SK-N-SH (cell line): ENCODE data around the gene KDM2A. TPM values are rescaled to one million over a fixed set of nuclear protein-coding genes. Genes with fewer than 3 reads are reported as not detected.
A peak's percentile ranks its signal among the peaks of the same experiment; 100 is the strongest.
"Not testable (repeated sequence)": the region's sequence is repeated elsewhere in the genome, so short reads cannot be mapped to it uniquely, and the experiment has no call there.

Source experiments
- CTCF ChIA-PET: fragments of 300-600, 350-600 bp; formaldehyde crosslinking; extraction: SDS; loops from one replicate; lab custom pipeline; 2021; lab: Yijun Ruan, JAX
- POLR2A ChIA-PET: fragments of 350-600 bp; sonication (Branson Sonifier 250); formaldehyde crosslinking; extraction: SDS; loops from one replicate; lab custom pipeline; 2020; ENCODE audit warnings: antibody characterized with exemption, inconsistent platforms; lab: Yijun Ruan, JAX
- DNase-seq: peaks from one replicate; pipeline ENCODE4 v3.0.0; 2012
- H2AFZ ChIP-seq: fragments of 200-600 bp; sonication (generic); 2 replicates; pipeline ENCODE4 v1.8.1; 2016; ENCODE audit warnings: antibody characterized with exemption, mild to moderate bottlenecking, low read depth
- H3F3A ChIP-seq: fragments of 200-600 bp; sonication (generic); replicated peaks from 2 replicates; pipeline ENCODE3; 2016; ENCODE audit warnings: antibody characterized with exemption, mild to moderate bottlenecking; ENCODE audit not compliant: insufficient read depth
- H3K27ac ChIP-seq, 2 experiments: fragments of 200-500 bp in 1 of 2; fragments of 200-600 bp in 1 of 2; sonication (Bioruptor generic) in 1 of 2; sonication (generic), shearing (Covaris generic) in 1 of 2; 2 replicates each; pipeline versions ENCODE4 v1.5.1 to v1.6.1; 2014 to 2016; ENCODE audit warnings: low read depth in 2 of 2, inconsistent platforms in 1 of 2, low read length in 1 of 2, mild to moderate bottlenecking in 1 of 2, mixed read lengths in 1 of 2
- H3K27me3 ChIP-seq: fragments of 200-600 bp; sonication (generic), shearing (Covaris generic); 2 replicates; pipeline ENCODE4 v1.6.1; 2016; ENCODE audit warnings: mixed run types; ENCODE audit not compliant: insufficient read depth
- H3K36me3 ChIP-seq, 2 experiments: fragments of 200-500 bp in 1 of 2; fragments of 200-600 bp in 1 of 2; sonication (Bioruptor generic) in 1 of 2; sonication (generic) in 1 of 2; replicated peaks in 1 of 2; 2 replicates each; pipeline versions ENCODE3 to v1.5.1; 2014 to 2016; ENCODE audit warnings: low read length in 1 of 2, mild to moderate bottlenecking in 1 of 2; ENCODE audit not compliant: insufficient read depth in 2 of 2, control insufficient read depth in 1 of 2
- H3K4me1 ChIP-seq, 2 experiments: fragments of 200-500 bp in 1 of 2; fragments of 200-600 bp in 1 of 2; sonication (Bioruptor generic) in 1 of 2; sonication (generic), shearing (Covaris generic) in 1 of 2; 2 replicates each; pipeline versions ENCODE4 v1.5.1 to v1.6.1; 2014 to 2016; ENCODE audit warnings: low read depth in 1 of 2, low read length in 1 of 2, mixed run types in 1 of 2; ENCODE audit not compliant: insufficient read depth in 2 of 2, control insufficient read depth in 1 of 2
- H3K4me2 ChIP-seq: fragments of 200-600 bp; sonication (generic), shearing (Covaris generic); 2 replicates; pipeline ENCODE4 v1.6.1; 2017; ENCODE audit warnings: mixed run types
- H3K4me3 ChIP-seq, 2 experiments: fragments of 200-500 bp in 1 of 2; fragments of 200-600 bp in 1 of 2; sonication (Bioruptor generic) in 1 of 2; sonication (generic), shearing (Covaris generic) in 1 of 2; 2 replicates each; pipeline versions ENCODE4 v1.5.1 to v1.8.1; 2014 to 2016; ENCODE audit warnings: low read depth in 2 of 2, inconsistent platforms in 1 of 2, low read length in 1 of 2, mild to moderate bottlenecking in 1 of 2, mixed read lengths in 1 of 2, moderate library complexity in 1 of 2
- H3K79me2 ChIP-seq: fragments of 200-600 bp; sonication (generic); 2 replicates; pipeline ENCODE4 v1.8.1; 2017; ENCODE audit warnings: mild to moderate bottlenecking; ENCODE audit not compliant: insufficient read depth
- H3K9ac ChIP-seq: fragments of 200-600 bp; sonication (generic); 2 replicates; pipeline ENCODE4 v1.6.1; 2017; ENCODE audit warnings: mixed run types
- H3K9me2 ChIP-seq: fragments of 200-600 bp; sonication (generic); 2 replicates; pipeline ENCODE4 v1.6.1; 2017; ENCODE audit warnings: mixed run types
- H3K9me3 ChIP-seq: fragments of 200-600 bp; sonication (generic); 2 replicates; pipeline ENCODE4 v1.6.1; 2017; ENCODE audit warnings: mixed run types, mild to moderate bottlenecking, moderate library complexity
- H4K20me1 ChIP-seq: fragments of 200-600 bp; sonication (generic); 2 replicates; pipeline ENCODE4 v1.6.1; 2017; ENCODE audit warnings: mild to moderate bottlenecking, mixed run types; ENCODE audit not compliant: insufficient read depth
- ELF1 ChIP-seq: IDR thresholded peaks from 2 replicates; pipeline ENCODE4 v1.4.0; 2012
- EP300 ChIP-seq, 2 experiments: IDR thresholded peaks; 2 replicates each; pipeline versions ENCODE4 v1.4.0 to v1.6.1; 2012; ENCODE audit warnings: borderline replicate concordance in 1 of 2, low read depth in 1 of 2, low read length in 1 of 2
- FOSL2 ChIP-seq: IDR thresholded peaks from 2 replicates; pipeline ENCODE4 v1.4.0; 2012; ENCODE audit warnings: low read depth, mild to moderate bottlenecking, moderate library complexity, borderline replicate concordance
- JUND ChIP-seq: IDR thresholded peaks from 2 replicates; pipeline ENCODE4 v1.4.0; 2012
- RAD21 ChIP-seq: IDR thresholded peaks from 2 replicates; pipeline ENCODE4 v1.6.1; 2012; ENCODE audit warnings: mild to moderate bottlenecking, low read length
- RXRA ChIP-seq: IDR thresholded peaks from 2 replicates; pipeline ENCODE4 v1.4.0; 2012; ENCODE audit warnings: low read depth, mild to moderate bottlenecking, borderline replicate concordance
- TEAD4 ChIP-seq: IDR thresholded peaks from 2 replicates; pipeline ENCODE4 v1.4.0; 2012; ENCODE audit warnings: mild to moderate bottlenecking, borderline replicate concordance; ENCODE audit not compliant: insufficient read depth
- WGBS: methylation state at CpG from one replicate; pipeline ENCODE4 v1.1.6; 2017; ENCODE audit warnings: low lambda C conversion rate; 5-methylcytosine and 5-hydroxymethylcytosine counted together
- polyA plus RNA-seq, 3 experiments: library from polyadenylated mRNA; depleted of rRNA; stranded (reverse); fragments of >200 nt; gene quantifications; 2 replicates each; pipeline ENCODE4 v1.2.3, GENCODE V29; 2012
- TF ChIP-seq, protein P1 (sequence below): fragments of 150-350 bp; IDR thresholded peaks from 2 replicates; pipeline ENCODE4 v1.6.1; 2016; ENCODE audit warnings: mild to moderate bottlenecking, low read depth, low read length
- TF ChIP-seq, protein P2 (sequence below): IDR thresholded peaks from 2 replicates; pipeline ENCODE4; 2012
- TF ChIP-seq, protein P3 (sequence below): IDR thresholded peaks from 2 replicates; pipeline ENCODE4 v1.4.0; 2012; ENCODE audit warnings: low read depth, borderline replicate concordance
- TF ChIP-seq, protein P4 (sequence below): fragments of 200-600 bp; sonication (generic); IDR thresholded peaks from 2 replicates; pipeline ENCODE4 v1.6.1; 2017; ENCODE audit warnings: antibody characterized with exemption, mild to moderate bottlenecking, moderate library complexity
- TF ChIP-seq, protein P5 (sequence below): IDR thresholded peaks from 2 replicates; pipeline ENCODE4 v1.4.0; 2012; ENCODE audit warnings: low read depth
- TF ChIP-seq, protein P6 (sequence below): fragments of 150-350 bp; IDR thresholded peaks from 2 replicates; pipeline ENCODE4 v1.6.1; 2017; ENCODE audit warnings: antibody characterized with exemption, low read length, low read depth, borderline replicate concordance

KDM2A gene
- polyA plus RNA-seq, 1 of the 3 experiments (the other 2 are of a cell fraction), result 28.4 TPM

DNA sequence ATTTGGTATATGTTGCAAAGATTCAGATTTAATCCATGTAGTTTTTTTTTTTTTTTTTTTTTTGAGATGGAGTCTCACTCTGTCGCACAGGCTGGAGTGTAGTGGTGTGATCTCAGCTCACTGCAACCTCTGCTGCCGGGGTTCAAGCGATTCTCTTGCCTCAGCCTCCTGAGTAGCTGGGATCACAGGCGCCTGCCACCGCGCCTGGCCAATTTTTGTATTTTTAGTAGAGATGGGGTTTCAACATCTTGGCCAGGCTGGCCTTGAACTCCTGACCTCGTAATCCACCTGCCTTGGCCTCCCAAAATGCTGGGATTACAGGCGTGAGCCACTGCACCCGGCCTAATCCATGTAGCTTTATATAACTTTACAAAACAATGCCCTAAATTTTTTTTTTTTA, 49.8 kb downstream of the KDM2A start:
- Histone ChIP-seq H3K79me2 (peaks cover 87% of the 10 kb centered on the region), H3K4me1 (peaks cover 0 to 17% of the 10 kb centered on the region in 2 experiments; a peak in 2 of 4 replicates), H4K20me1 (peaks cover 17% of the 10 kb centered on the region; the same call in 1 of the 2 replicates), H3K27ac (peak overlapping the region in 1 of 2 experiments; percentile 79; a peak in 1 of 4 replicates), H3F3A (peaks cover 24% of the 10 kb centered on the region), H3K4me2 (peak overlapping the region; percentile 52)
- H3K27me3 ChIP-seq, H3K9me3 ChIP-seq, POLR2A ChIA-PET, H3K36me3 ChIP-seq, H3K4me3 ChIP-seq, H2AFZ ChIP-seq, DNase-seq, H3K9me2 ChIP-seq, H3K9ac ChIP-seq: not testable (repeated sequence)
- WGBS, result 93% methylated on average over 9 of the region's 9 CpGs
- CTCF ChIA-PET, result interaction anchor here (0.8 to 2.7 kb wide), 5 partner anchors 9 to 86 kb away, joined by 3 to 19 read pairs (median 7); partner anchors contain the start of gene KDM2A

DNA sequence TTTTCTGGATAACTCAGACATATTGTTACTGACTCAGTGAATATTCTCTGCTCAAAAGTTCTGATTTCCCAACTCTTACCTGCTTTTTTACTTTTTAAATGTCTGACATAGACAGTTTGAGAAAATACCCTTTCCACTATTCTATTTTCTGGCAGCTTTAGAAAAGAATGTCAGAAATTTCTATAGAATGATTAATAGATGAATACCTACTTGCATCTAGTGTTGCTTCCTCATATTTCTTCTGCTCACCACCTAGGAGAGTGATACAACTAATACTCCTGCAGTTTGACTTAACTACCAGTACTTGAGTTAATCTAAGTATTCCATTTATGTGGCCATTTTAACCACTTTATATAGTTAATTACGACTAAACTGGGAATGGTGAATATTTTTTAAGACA, 55.2 kb downstream of the KDM2A start:
- Histone ChIP-seq H3K4me2 (no peak overlapping the region), H3K79me2 (peaks cover 93% of the 10 kb centered on the region), H3K4me1 (peaks cover 0 to 17% of the 10 kb centered on the region in 2 experiments; a peak in 1 of 4 replicates), H3K27ac (no peak overlapping the region), H3K4me3 (no peak overlapping the region), H3K36me3 (no peaks in the 10 kb centered on the region), H3K9me3 (no peaks in the 10 kb centered on the region), H3F3A (peaks cover 7% of the 10 kb centered on the region), H3K9me2 (no peaks in the 10 kb centered on the region), H3K27me3 (no peaks in the 10 kb centered on the region), H4K20me1 (peaks cover 33% of the 10 kb centered on the region), H3K9ac (no peak overlapping the region), H2AFZ (no peak overlapping the region)
- POLR2A ChIA-PET, result no interaction called here
- no peak for DNase-seq
- peak; percentile 13; the same call in 1 of the 2 replicates for TF ChIP-seq ELF1
- TF ChIP-seq FOSL2, result no peak
- TF ChIP-seq JUND, result 0 out of 2 replicates have a peak, but pooled peaks have one; percentile 3
- CTCF ChIA-PET, result interaction anchor here (1.2 to 6.7 kb wide), 2 partner anchors 9 to 93 kb away, joined by 4 to 49 read pairs; no protein-coding TSS in a partner anchor
- WGBS, result 96% methylated on average over 1 of the region's 1 CpG

DNA sequence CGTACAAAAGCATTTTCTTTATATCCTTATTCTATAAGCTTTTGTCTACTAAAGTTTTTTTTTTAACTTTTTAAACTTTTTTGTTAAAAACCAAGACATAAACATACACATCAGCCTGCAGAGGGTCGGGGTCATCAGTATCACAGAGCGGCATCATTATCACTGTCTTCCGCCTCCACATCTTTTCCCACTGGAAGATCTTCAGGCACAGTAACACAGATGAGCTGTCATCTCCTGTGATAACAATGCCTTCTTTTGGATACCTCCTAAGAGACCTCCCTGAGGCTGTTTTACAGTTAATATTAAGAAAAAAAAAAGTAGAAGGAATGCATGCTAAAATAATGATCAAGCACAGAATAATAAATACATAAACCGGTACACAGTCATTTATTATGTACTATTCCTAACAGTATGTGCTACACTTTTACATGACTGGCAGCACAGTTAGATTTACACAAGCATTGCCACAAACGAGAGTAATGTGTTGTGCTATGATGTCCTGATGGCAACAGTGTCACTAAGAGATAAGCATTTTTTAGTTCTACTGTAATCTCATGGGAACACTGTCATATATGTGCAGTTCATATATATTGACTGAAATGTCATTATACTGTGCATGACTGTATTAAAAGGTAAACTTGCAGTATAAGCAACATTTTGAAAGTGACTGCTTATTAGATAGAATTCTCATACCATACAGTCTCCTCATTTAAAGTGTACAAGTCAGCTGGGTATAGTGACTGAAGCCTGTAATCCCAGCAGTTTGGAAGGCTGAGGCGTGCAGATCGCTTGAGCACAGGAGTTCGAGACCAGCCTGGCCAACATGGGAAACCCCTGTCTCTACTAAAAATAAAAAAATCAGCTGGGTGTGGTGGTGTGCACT, 58.6 kb downstream of the KDM2A start:
- Histone ChIP-seq H4K20me1 (peaks cover 40% of the 10 kb centered on the region), H3K9ac (no peak overlapping the region), H3K79me2 (peaks cover 67% of the 10 kb centered on the region), H2AFZ (no peak overlapping the region), H3K27ac (no peak overlapping the region), H3K27me3 (no peaks in the 10 kb centered on the region), H3K4me2 (no peak overlapping the region), H3K4me3 (no peak overlapping the region), H3F3A (peaks cover 7% of the 10 kb centered on the region), H3K4me1 (peaks cover 0 to 28% of the 10 kb centered on the region in 2 experiments; a peak in 1 of 4 replicates), H3K9me3 (no peaks in the 10 kb centered on the region), H3K9me2 (no peaks in the 10 kb centered on the region), H3K36me3 (peaks cover 13 to 17% of the 10 kb centered on the region in 2 experiments)
- ChIA-PET POLR2A (no interaction called here), CTCF (interaction anchor here (1.6 to 3.8 kb wide), 2 partner anchors 9 to 10 kb away, joined by 4 to 18 read pairs; no protein-coding TSS in a partner anchor)
- 88% methylated on average over 9 of the region's 9 CpGs for WGBS
- DNase-seq, result no peak
- TF ChIP-seq RXRA, result no peak
- TF ChIP-seq, protein P1, sequence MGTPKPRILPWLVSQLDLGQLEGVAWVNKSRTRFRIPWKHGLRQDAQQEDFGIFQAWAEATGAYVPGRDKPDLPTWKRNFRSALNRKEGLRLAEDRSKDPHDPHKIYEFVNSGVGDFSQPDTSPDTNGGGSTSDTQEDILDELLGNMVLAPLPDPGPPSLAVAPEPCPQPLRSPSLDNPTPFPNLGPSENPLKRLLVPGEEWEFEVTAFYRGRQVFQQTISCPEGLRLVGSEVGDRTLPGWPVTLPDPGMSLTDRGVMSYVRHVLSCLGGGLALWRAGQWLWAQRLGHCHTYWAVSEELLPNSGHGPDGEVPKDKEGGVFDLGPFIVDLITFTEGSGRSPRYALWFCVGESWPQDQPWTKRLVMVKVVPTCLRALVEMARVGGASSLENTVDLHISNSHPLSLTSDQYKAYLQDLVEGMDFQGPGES, result no peak
- no peak for TF ChIP-seq EP300 (IDR thresholded peaks at IDR 0.05; ENCODE audit: borderline replicate concordance in 1 of 2, low read depth in 1 of 2, low read length in 1 of 2)
- TF ChIP-seq, protein P2, sequence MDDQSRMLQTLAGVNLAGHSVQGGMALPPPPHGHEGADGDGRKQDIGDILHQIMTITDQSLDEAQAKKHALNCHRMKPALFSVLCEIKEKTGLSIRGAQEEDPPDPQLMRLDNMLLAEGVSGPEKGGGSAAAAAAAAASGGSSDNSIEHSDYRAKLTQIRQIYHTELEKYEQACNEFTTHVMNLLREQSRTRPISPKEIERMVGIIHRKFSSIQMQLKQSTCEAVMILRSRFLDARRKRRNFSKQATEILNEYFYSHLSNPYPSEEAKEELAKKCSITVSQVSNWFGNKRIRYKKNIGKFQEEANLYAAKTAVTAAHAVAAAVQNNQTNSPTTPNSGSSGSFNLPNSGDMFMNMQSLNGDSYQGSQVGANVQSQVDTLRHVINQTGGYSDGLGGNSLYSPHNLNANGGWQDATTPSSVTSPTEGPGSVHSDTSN, result no peak
- TF ChIP-seq TEAD4, result no peak
- TF ChIP-seq, protein P3, sequence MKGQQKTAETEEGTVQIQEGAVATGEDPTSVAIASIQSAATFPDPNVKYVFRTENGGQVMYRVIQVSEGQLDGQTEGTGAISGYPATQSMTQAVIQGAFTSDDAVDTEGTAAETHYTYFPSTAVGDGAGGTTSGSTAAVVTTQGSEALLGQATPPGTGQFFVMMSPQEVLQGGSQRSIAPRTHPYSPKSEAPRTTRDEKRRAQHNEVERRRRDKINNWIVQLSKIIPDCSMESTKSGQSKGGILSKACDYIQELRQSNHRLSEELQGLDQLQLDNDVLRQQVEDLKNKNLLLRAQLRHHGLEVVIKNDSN, result no peak
- TF ChIP-seq, protein P4, sequence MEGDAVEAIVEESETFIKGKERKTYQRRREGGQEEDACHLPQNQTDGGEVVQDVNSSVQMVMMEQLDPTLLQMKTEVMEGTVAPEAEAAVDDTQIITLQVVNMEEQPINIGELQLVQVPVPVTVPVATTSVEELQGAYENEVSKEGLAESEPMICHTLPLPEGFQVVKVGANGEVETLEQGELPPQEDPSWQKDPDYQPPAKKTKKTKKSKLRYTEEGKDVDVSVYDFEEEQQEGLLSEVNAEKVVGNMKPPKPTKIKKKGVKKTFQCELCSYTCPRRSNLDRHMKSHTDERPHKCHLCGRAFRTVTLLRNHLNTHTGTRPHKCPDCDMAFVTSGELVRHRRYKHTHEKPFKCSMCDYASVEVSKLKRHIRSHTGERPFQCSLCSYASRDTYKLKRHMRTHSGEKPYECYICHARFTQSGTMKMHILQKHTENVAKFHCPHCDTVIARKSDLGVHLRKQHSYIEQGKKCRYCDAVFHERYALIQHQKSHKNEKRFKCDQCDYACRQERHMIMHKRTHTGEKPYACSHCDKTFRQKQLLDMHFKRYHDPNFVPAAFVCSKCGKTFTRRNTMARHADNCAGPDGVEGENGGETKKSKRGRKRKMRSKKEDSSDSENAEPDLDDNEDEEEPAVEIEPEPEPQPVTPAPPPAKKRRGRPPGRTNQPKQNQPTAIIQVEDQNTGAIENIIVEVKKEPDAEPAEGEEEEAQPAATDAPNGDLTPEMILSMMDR, result no peak
- TF ChIP-seq, protein P5, sequence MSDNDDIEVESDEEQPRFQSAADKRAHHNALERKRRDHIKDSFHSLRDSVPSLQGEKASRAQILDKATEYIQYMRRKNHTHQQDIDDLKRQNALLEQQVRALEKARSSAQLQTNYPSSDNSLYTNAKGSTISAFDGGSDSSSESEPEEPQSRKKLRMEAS, result no peak
- TF ChIP-seq, protein P6, sequence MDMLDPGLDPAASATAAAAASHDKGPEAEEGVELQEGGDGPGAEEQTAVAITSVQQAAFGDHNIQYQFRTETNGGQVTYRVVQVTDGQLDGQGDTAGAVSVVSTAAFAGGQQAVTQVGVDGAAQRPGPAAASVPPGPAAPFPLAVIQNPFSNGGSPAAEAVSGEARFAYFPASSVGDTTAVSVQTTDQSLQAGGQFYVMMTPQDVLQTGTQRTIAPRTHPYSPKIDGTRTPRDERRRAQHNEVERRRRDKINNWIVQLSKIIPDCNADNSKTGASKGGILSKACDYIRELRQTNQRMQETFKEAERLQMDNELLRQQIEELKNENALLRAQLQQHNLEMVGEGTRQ, result no peak
- TF ChIP-seq RAD21, result no peak
